ENCODE results near the gene KANSL3.
"Not testable (repeated sequence)": the region's sequence is repeated elsewhere in the genome, so short reads cannot be mapped to it uniquely, and the experiment has no call there.

Gene KANSL3

GRCh38 chr2:96602330-96602823 lies 35.7 kb downstream of the KANSL3 start:
- no peak for DNase-seq

- DNase-seq: no peak
Observed at GRCh38 chr2:96601382-96602292, 36.5 kb downstream of the KANSL3 start.

- DNase-seq: no peak
Observed at GRCh38 chr2:96599941-96600340, 38.2 kb downstream of the KANSL3 start.

- DNase-seq: no peak
Observed at GRCh38 chr2:96596596-96596995, 41.5 kb downstream of the KANSL3 start.

GRCh38 chr2:96594691-96595152 lies 43.4 kb downstream of the KANSL3 start:
- DNase-seq: no peak

- no peak for DNase-seq
Observed at GRCh38 chr2:96594282-96594681, 43.8 kb downstream of the KANSL3 start.

GRCh38 chr2:96591494-96591893 lies 46.6 kb downstream of the KANSL3 start:
- no peak for DNase-seq

GRCh38 chr2:96591054-96591453 lies 47.1 kb downstream of the KANSL3 start:
- no peak for DNase-seq

- DNase-seq: no peak
Observed at GRCh38 chr2:96587843-96588242, 50.3 kb downstream of the KANSL3 start.

GRCh38 chr2:96584017-96584416 lies 54.1 kb downstream of the KANSL3 start:
- DNase-seq: no peak

- DNase-seq: no peak
Observed at GRCh38 chr2:96580771-96581170, 57.3 kb downstream of the KANSL3 start.

- DNase-seq: no peak
Observed at GRCh38 chr2:96579422-96579821, 58.7 kb downstream of the KANSL3 start.

- no peak for DNase-seq
Observed at GRCh38 chr2:96578731-96579130, 59.4 kb downstream of the KANSL3 start.

- no peak for DNase-seq
Observed at GRCh38 chr2:96577501-96577900, 60.6 kb downstream of the KANSL3 start.

GRCh38 chr2:96575785-96576456 lies 62.2 kb downstream of the KANSL3 start:
- no peak for DNase-seq

- no peak for DNase-seq
Observed at GRCh38 chr2:96574364-96574763, 63.7 kb downstream of the KANSL3 start.

- no peak for DNase-seq
Observed at GRCh38 chr2:96568094-96568493, 70.0 kb downstream of the KANSL3 start.

- no peak for DNase-seq
Observed at GRCh38 chr2:96565111-96565510, 73.0 kb downstream of the KANSL3 start.

GRCh38 chr2:96564563-96564962 lies 73.5 kb downstream of the KANSL3 start:
- no peak for DNase-seq

- DNase-seq: no peak
Observed at GRCh38 chr2:96564026-96564425, 74.1 kb downstream of the KANSL3 start.

- no peak for DNase-seq
Observed at GRCh38 chr2:96558485-96558884, 79.6 kb downstream of the KANSL3 start.

- no peak for DNase-seq
Observed at GRCh38 chr2:96558061-96558460, 80.1 kb downstream of the KANSL3 start.

- DNase-seq: not testable (repeated sequence)
Observed at GRCh38 chr2:96557421-96557820, 80.7 kb downstream of the KANSL3 start.
